ENCODE measurements around the gene AOC2. TPM values are rescaled to one million over a fixed set of nuclear protein-coding genes. Genes with fewer than 3 reads are reported as not detected.

AOC2 gene
- total and polyA plus RNA-seq, 2 of the 13 experiments (the other 11 are each of a cell fraction or from before 2014, with no cell fraction given): 1.2 to 3.3 TPM

DNA sequence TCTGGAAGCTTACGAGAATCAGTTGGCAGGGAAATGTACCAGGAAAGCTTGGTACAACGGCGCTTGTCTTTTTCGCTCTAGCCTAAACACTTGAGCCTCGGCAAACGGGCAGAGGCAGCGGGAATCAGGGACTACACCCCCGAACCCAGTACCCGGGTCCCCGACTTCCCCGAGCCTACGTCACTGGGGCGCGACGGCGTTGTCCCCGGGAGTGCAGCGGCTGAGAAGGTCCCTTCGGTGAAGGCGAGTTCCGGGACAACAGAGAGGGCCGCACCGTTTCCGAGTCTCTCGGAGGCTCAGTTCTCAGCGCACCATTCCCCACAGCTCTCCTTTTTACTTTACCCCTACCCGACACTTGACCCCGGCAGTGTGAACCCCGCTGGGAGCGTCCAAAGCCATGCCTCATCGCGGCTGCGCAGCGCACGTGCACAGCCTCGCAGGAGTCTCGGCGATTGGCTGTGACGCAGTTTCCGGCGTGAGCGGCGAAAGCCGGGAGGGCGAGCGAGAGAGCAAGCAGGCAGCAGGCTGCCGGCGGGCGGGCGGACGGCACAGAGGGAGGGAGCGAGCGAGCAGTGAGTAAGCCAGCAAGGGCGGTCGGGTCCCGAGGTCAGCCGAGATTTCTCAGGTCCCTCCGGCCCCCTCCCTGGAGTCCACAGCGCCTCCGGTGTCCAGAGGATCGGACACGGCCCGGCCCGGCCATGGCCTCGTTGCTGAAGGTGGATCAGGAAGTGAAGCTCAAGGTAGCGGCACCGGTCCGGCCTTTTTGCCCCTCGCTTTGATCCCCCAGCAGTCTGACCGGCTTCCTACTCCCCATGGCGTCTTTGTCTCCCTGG, 11.2 kb upstream of the AOC2 start, which contains the start of gene PSME3 (continued):
- TF ChIP-seq SNRNP70 (IDR thresholded peaks at IDR 0.05; ENCODE audit: low read depth, low read length) (no peak), CHD4 (IDR thresholded peaks at IDR 0.05; ENCODE audit: borderline replicate concordance, low read length) (no peak; the same call in 1 of the 2 replicates), RXRB (CRISPR knock-in tag; IDR thresholded peaks at IDR 0.05; ENCODE audit: borderline replicate concordance) (peak; percentile 83), ZNF18 (CRISPR knock-in tag; IDR thresholded peaks at IDR 0.05; ENCODE audit: insufficient replicate concordance) (peak; percentile 96), ZFAT (CRISPR knock-in tag; conservative IDR thresholded peaks at IDR 0.05) (0 out of 2 replicates have a peak, but pooled peaks have one; percentile 60), CAMTA2 (CRISPR knock-in tag; IDR thresholded peaks at IDR 0.05; ENCODE audit: borderline replicate concordance) (peak; percentile 91; the same call in 1 of the 2 replicates), NR2F6 (IDR thresholded peaks at IDR 0.05) (no peak), NR2F6 (CRISPR knock-in tag; IDR thresholded peaks at IDR 0.05) (peak; percentile 59; the same call in 1 of the 2 replicates), KLF13 (CRISPR knock-in tag; IDR thresholded peaks at IDR 0.05) (no peak), ZNF468 (CRISPR knock-in tag; IDR thresholded peaks at IDR 0.05) (no peak), ZNF510 (CRISPR knock-in tag; IDR thresholded peaks at IDR 0.05; ENCODE audit: low read depth) (peak; percentile 99), ZNF879 (CRISPR knock-in tag; IDR thresholded peaks at IDR 0.05) (peak; percentile 79; the same call in 1 of the 2 replicates), ZNF674 (CRISPR knock-in tag; IDR thresholded peaks at IDR 0.05; ENCODE audit: low read depth) (no peak), SOX6 (IDR thresholded peaks at IDR 0.05) (no peak), SOX6 (CRISPR knock-in tag; IDR thresholded peaks at IDR 0.05) (peak; percentile 77), ZNF33A (CRISPR knock-in tag; IDR thresholded peaks at IDR 0.05; ENCODE audit: borderline replicate concordance) (no peak), ZNF335 (CRISPR knock-in tag; IDR thresholded peaks at IDR 0.05) (peak; percentile 93; the same call in 1 of the 2 replicates), TP53 (CRISPR knock-in tag; conservative IDR thresholded peaks at IDR 0.05) (peak; percentile 90), THAP8 (CRISPR knock-in tag; IDR thresholded peaks at IDR 0.05; ENCODE audit: borderline replicate concordance) (peak; percentile 73; the same call in 1 of the 2 replicates), ZBTB1 (CRISPR knock-in tag; IDR thresholded peaks at IDR 0.05; ENCODE audit: borderline replicate concordance) (no peak), FOSL2 (CRISPR knock-in tag; IDR thresholded peaks at IDR 0.05) (peak; percentile 57; the same call in 1 of the 2 replicates), ZNF337 (CRISPR knock-in tag; IDR thresholded peaks at IDR 0.05; ENCODE audit: borderline replicate concordance, low read depth) (peak; percentile 96), HIVEP1 (CRISPR knock-in tag; IDR thresholded peaks at IDR 0.05) (peak; percentile 97), RNF219 (CRISPR knock-in tag; IDR thresholded peaks at IDR 0.05) (peak; percentile 83; the same call in 1 of the 2 replicates), ZNF431 (CRISPR knock-in tag; IDR thresholded peaks at IDR 0.05; ENCODE audit: borderline replicate concordance, low read depth) (no peak; the same call in 1 of the 2 replicates), CBX2 (IDR thresholded peaks at IDR 0.05; ENCODE audit: low read depth, low read length) (no peak), CBX2 (CRISPR knock-in tag; IDR thresholded peaks at IDR 0.05; ENCODE audit: low read depth) (no peak)

All from HepG2 (cell line).